GM21367 (cell line): ENCODE results near the gene PAX5.
"Not testable (repeated sequence)": the region's sequence is repeated elsewhere in the genome, so short reads cannot be mapped to it uniquely, and the experiment has no call there.

Source experiments
- ATAC-seq: cut with Tn5 transposase; IDR thresholded peaks from one replicate; pipeline ENCODE4 v1.9.1; 2021; ENCODE audit not compliant: unreplicated experiment

Gene PAX5

DNA sequence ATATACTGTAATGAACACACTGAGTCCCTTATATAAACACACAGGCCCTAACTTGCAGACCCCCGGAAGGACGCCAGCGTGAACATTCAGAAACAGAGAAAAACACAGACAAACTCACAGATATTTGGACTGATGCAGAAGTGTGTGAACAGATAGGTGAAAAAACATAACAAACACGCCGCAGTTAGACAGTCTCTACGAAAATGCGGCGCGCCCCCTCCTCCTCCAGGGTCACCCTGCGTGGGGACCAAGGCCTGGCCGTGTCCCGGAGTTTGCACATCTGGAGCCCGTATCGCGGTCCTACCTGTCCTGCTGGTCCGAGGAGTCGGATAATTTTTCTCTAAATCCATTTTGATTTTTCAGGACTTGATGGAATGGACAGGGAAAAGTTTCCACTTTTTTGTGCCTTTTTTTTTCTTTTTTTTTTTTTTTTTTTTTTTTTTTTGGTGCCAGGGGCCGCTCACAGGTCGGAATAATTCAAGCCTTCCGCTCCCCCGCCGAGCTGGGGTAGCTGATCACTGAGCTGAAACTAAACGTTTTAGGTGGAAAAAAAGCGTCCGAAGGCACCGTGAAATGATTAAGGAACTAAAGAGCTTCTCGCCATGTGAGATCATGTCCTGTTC is at the start of gene PAX5:
TSS of gene PAX5 (minus strand) at position 587 of the 623 bp plus-strand sequence. CDS start at position 350, 237 bp downstream.
- ATAC-seq = no peak

DNA sequence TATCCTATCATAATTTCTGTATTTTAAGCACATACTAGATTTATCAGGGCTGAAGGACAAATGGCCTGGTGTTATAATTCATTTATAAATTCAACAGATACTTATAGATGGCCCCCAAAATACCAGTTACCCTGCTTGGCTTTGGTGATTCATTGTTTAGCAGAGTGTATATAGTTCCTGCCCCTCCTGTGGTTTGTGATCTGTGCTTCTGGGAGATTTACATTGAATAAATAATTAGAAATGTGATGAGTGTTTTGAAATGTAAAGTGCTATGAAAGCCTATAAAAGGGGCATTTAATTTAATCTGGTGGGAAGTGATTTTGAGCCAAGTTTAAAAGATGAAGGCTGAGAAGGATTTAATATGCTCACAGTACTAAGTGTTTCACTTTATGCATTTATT is 49.6 kb upstream of the PAX5 start:
- ATAC-seq = no peak

GRCh38 chr9:37082214-37082765 is 48.2 kb upstream of the PAX5 start:
- ATAC-seq = no peak

DNA sequence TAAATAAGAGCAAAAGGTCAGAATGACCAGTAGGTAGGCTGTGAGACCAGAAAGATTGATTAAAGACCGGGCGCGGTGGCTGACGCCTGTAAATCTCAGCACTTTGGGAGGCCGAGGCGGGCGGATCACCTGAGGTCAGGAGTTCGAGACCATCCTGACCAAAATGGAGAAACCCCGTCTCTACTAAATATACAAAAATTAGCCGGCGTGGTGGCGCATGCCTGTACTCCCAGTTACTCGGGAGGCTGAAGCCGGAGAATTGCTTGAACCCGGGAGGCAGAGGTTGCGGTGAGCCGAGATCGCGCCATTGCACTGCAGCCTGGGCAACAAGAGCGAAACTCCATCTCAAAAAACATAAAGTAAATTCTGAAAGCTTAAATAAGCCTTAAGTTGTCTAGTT is 47.4 kb upstream of the PAX5 start:
- not testable (repeated sequence) for ATAC-seq

GRCh38 chr9:37080165-37080628 is 46.1 kb upstream of the PAX5 start:
- ATAC-seq = not testable (repeated sequence)

GRCh38 chr9:37079370-37080164 is 45.5 kb upstream of the PAX5 start:
- peak; percentile 80 for ATAC-seq

DNA sequence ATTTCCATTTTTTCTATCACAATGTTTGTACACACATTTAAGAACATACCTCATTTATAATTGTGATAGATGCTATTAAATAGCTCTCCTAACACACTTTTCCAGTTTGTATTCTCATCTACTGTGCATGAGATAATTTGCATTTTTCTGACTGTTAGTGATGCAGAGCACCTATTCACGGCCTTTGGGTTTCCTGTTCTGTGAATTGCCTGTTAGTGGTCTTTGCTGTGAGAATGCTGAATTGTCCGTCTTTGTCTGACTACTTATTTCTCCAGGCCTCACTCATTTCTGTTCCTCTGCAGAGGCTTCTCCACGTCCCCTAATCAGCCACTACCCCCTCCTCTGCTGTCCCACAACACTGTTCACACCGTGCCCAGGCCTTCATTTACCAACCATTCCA is 40.7 kb upstream of the PAX5 start:
- ATAC-seq = not testable (repeated sequence)

DNA sequence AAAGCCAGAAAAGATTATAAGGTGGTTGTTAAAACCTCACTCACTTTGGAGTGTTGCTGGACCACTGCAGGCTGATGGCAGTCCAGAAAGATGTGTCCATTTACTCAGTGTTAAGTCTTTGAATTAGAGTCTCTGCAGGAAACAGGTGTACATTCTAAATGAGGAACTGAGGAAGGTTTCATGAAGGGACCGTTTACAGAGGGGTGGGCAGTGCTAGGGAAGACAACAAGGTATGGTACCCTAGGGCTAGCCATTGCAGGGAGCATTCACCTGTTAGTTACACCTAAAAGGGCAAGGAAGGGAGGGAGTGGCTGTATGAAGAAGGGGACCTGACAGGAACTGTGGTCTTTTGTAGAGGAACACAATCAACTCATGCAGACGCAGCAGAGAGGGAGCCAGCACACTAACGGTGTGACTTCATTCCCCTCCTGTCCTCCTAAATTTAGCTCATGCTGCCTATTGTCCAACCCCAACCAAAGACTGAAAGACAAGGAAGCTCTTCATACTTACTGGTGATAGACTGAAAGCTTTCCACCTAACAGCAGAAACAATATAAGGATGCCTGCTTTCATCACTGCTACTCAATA is 32.2 kb upstream of the PAX5 start:
- ATAC-seq = peak; percentile 81

- ATAC-seq = no peak
Measured at GRCh38 chr9:37062336-37062735, 28.3 kb upstream of the PAX5 start.

DNA sequence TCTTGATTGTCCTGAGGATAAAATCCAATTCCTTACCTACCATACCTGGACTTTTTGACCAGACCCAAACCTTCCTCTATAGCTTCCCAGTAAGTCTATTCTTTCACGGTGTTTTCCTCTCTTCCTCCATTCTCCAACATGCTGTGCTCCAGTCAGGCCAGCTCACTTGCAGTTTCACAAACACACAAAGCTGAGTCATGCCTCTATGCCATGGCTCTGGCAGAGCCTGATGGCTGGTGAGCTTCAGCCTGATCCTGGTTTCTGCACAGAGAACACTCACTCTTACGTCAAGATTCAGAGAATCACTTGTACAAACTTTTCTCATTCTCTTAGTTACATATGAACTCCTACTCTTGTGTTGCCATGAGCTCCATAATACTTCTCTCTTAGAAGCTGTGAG is 27.7 kb upstream of the PAX5 start:
- ATAC-seq = no peak

DNA sequence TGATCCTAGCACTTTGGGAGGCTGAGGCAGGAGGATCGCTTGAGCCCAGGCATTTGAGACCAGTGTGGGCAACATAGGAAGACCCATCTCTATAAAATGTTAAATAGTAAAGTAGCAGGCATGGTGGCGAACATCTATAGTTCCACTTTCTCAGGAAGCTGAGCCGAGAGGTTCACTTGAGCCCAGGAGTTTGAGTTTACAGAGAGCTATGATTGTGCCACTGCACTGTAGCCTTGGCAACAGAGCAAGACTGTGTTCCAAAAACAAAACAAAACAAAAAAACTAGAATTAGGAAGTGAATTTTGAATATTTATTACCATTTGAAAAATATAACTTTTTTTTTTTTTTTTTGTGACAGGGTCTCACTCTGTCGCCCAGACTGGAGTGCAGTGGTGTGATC is 26.8 kb upstream of the PAX5 start:
- ATAC-seq = no peak

DNA sequence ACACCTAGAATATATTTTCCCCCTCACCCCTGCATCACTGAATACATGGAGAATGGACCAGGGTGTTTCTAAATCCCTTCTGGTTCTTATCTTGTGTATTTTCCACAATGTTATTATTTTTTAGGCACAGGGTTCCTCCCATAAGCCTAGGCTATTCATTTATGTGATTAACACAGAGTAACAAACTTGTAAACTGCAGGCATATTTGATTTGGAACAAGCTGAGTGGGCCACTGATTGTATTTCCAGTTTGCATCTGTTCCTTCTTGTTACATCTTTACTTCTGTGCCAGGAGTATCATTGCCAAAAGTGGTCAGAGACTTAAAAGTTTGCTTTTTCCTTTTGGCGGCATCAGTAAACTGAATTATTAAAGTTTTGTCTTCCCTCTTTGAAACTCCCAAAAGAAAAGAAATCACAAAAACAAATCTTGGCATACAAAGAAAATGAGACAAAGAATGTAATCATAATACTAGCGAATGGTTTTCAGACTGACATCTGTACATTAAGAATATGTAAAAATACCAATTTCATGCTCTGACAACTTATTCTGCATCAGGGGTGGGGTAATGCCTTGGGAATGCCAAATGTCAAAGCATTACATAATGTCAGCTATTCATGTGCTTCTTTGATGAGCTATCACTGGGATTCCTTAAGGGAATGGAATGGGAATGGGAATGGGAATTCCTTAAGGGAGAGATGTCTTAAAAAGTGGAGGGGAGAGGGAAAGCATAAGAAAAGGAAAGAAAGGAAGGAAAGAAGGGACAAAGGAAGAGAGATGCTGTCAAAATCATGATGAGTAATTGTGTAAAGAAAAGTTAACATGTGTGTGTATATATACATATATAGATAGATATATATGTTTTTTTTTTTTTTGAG is 22.2 kb upstream of the PAX5 start:
- ATAC-seq = no peak

DNA sequence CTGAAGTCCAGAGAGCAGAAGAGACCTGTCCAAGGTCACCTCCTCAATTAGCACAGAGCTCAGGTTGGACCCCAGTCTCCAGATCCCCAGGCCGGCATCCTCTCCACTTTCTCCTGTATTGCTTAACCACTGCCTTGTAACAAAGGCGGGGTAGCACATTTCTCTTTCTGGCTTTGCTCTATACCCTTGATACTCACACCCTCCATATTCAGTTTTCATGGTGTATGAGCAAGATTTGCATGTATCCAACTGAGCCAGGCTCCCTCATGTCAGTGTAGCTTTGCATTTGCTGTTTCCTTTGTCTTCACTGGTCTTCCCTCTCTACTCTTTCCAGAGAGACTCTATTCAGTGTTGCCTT is 20.3 kb upstream of the PAX5 start:
- not testable (repeated sequence) for ATAC-seq

- no peak for ATAC-seq
Measured at GRCh38 chr9:37053684-37054362, 19.8 kb upstream of the PAX5 start.

- ATAC-seq = no peak
Measured at GRCh38 chr9:37046683-37047082, 12.6 kb upstream of the PAX5 start.

DNA sequence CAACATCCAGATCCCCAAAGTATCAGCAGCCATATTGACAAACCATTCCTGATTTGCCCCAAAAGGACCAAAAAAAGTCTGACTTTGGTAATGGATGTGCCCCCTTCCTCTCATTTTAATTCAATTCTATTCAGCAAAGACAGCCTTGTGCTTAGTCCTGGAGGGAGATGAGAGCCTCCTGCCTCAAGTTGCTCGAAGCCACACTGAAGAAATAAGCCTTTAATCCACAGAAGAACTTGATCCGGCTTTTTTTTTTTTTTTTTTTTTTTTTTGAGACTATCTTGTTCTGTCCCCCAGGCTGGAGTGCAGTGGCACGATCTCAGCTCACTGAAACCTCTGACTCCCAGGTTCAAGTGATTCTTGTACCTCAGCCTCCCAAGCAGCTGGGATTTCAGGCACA is 8.4 kb upstream of the PAX5 start:
- no peak for ATAC-seq

DNA sequence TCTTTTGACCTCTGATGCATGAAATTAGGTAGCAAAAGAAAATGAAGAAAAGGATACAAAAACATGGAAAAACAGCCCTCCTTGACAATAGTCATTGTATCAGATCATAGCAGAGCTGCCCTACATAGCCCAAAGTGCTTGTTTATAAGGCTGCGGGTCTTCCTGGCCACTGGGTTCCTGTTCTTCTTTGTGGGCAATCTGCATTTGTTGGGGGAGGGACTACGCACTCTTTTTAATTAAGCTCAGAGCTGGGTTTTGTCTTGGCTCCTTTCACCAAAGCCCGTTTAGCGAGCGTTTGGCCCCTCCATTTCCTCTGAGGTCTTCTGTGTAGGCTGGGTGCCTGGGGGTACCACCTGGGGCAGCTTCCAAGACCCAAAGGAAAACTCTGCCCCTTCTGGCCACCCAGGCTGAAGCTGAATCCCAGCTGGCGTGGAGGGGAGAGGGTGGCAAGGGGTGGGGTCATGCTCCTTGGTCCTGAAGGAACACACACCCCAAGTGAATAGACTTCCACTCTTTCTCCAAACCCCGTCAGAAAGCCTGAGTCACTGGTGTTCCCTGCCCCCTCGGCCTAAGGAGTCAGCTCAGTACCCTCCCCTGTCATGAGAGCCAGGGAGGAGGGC is 6.5 kb upstream of the PAX5 start:
- no peak for ATAC-seq

GRCh38 chr9:37038943-37039464 is 4.9 kb upstream of the PAX5 start:
- ATAC-seq = no peak

DNA sequence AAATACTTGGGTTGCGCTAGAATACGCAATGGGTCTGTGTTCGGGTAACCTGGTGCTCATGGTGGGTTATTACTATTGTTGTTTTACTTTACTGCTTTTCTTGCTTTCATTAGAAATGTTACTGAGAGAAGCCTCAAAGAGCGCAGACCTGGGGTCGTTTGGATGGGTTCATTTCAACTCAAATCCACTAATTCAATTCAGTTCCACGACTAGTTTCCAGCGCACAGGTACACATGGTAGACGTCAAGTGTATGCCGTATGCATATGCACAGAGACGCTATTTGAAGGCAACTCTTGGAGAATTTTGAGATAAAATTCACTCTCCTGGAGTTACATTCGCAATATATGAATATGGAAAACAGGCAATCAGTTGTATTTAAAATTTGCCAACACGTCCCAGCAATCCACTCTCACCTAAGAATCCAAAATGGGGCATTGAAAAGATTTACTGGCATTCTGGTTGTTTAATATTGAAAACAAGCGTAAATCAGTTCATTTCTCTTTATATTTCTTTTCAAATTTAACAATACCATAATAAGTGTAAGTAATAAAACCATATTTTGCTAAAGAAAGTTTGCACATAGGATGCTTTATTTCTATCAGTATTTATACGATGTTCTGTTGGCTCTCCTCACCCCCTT is 4.4 kb upstream of the PAX5 start:
- no peak for ATAC-seq
